Measurements from ENCODE around the gene MAP3K2. TPM values are rescaled to one million over a fixed set of nuclear protein-coding genes. Genes with fewer than 3 reads are reported as not detected.

The MAP3K2 gene
- total RNA-seq, 1 donor from 2014 or later, result 62.2 TPM

DNA sequence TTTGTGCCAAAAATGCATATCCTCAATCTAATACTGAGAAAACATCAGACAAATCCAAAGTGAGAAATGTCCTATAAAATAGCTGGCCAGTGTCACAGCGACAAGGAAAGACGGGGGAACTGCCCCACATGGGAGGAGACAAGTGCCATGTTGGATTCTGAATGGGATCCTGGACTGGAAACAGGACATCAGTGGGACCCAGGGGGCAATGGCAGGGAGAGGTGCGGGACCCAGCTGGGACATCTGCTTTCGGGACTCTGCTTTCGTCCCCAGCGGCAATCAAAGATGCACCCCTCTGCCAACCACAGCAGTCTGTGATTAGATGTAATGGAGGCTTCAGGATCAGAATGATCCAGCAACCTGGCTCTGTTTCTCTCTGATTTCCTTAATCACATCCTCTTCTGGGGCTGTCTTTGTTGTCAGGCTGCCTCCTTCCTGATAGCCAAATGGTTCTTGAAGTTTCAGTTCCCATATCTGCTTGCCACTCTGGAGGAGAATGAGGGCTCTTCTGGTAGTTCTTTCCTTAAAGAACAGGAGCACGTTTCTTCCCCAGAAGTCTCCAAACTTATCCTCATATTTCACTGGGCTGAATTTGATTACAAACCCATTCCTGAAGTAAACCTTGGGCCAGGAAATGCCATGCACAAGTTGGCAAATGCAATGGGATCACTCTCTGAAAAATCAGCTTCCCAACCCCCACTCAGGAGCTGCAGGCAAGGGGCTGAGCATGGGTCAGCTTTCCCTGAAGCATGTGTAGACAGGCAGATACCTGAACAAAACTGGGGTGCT is 16.9 kb upstream of the MAP3K2 start:
- Histone ChIP-seq H3K27me3 (ENCODE audit: insufficient read depth, low read length) (no peaks in the 10 kb centered on the region), H3K79me2 (ENCODE audit: insufficient read depth, low read length) (no peaks in the 10 kb centered on the region), H3K4me1 (ENCODE audit: insufficient read depth, low read length) (peaks cover 31% of the 10 kb centered on the region), H3K9me3 (ENCODE audit: insufficient read depth, low read depth, low read length) (no peaks in the 10 kb centered on the region), H3K9ac (ENCODE audit: low read length) (no peak overlapping the region), H3K27ac (ENCODE audit: low read depth, low read length) (no peak overlapping the region), H3K4me3 (ENCODE audit: insufficient read depth, low read depth, low read length) (no peak overlapping the region), H3K36me3 (ENCODE audit: insufficient read depth, low read length) (no peaks in the 10 kb centered on the region), H3K4me2 (ENCODE audit: low read length) (no peak overlapping the region), H4K20me1 (ENCODE audit: insufficient read depth, low read length) (no peaks in the 10 kb centered on the region), H2AFZ (ENCODE audit: low read depth, low read length) (no peak overlapping the region)
- no peak for TF ChIP-seq EZH2 (IDR thresholded peaks at IDR 0.05; ENCODE audit: insufficient read depth, low read length)
- TF ChIP-seq, protein P1, sequence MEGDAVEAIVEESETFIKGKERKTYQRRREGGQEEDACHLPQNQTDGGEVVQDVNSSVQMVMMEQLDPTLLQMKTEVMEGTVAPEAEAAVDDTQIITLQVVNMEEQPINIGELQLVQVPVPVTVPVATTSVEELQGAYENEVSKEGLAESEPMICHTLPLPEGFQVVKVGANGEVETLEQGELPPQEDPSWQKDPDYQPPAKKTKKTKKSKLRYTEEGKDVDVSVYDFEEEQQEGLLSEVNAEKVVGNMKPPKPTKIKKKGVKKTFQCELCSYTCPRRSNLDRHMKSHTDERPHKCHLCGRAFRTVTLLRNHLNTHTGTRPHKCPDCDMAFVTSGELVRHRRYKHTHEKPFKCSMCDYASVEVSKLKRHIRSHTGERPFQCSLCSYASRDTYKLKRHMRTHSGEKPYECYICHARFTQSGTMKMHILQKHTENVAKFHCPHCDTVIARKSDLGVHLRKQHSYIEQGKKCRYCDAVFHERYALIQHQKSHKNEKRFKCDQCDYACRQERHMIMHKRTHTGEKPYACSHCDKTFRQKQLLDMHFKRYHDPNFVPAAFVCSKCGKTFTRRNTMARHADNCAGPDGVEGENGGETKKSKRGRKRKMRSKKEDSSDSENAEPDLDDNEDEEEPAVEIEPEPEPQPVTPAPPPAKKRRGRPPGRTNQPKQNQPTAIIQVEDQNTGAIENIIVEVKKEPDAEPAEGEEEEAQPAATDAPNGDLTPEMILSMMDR (IDR thresholded peaks at IDR 0.05; ENCODE audit: insufficient read depth, low read depth, low read length), result no peak
- no peak overlapping the region for H3K27ac Mint-ChIP-seq (ENCODE audit: unreplicated experiment)
- FAIRE-seq (no peak), DNase-seq (ENCODE audit: low read depth) (no peak)
- no peaks in the 10 kb centered on the region for H3K36me3 Mint-ChIP-seq (ENCODE audit: low read depth, unreplicated experiment)
- H3K4me3 Mint-ChIP-seq (ENCODE audit: unreplicated experiment), result no peak overlapping the region
- H3K9me3 Mint-ChIP-seq (ENCODE audit: unreplicated experiment), result no peaks in the 10 kb centered on the region
- no peaks in the 10 kb centered on the region for H3K27me3 Mint-ChIP-seq (ENCODE audit: low read depth, unreplicated experiment)
- peaks cover 34% of the 10 kb centered on the region for H3K4me1 Mint-ChIP-seq (ENCODE audit: low read depth, unreplicated experiment)

DNA sequence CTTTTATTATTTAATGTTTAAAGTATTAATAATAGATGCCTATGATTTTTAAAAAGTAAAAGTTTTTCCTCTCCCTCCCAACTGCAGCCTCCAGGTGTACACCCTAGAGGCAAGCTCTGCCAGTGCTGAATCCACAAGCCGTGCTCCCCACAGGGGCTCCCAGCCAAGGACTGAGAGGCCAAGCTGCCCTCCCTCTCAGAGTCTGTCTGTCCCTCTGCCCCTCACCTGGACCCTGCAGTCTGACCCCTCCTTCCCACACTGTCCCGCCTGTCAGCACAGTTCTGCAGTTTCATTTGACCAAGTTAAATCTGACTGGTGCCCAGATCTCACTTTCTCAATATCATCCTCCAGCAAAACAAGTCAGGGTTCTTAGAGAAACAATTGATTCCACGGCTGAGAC is 15.7 kb upstream of the MAP3K2 start:
- Histone ChIP-seq H3K27me3 (ENCODE audit: insufficient read depth, low read length) (no peaks in the 10 kb centered on the region), H3K9me3 (ENCODE audit: insufficient read depth, low read depth, low read length) (no peaks in the 10 kb centered on the region), H3K27ac (ENCODE audit: low read depth, low read length) (no peak overlapping the region), H3K4me2 (ENCODE audit: low read length) (no peak overlapping the region), H4K20me1 (ENCODE audit: insufficient read depth, low read length) (no peaks in the 10 kb centered on the region), H3K4me1 (ENCODE audit: insufficient read depth, low read length) (peaks cover 27% of the 10 kb centered on the region), H2AFZ (ENCODE audit: low read depth, low read length) (no peak overlapping the region), H3K4me3 (ENCODE audit: insufficient read depth, low read depth, low read length) (no peak overlapping the region), H3K9ac (ENCODE audit: low read length) (no peak overlapping the region), H3K36me3 (ENCODE audit: insufficient read depth, low read length) (no peaks in the 10 kb centered on the region), H3K79me2 (ENCODE audit: insufficient read depth, low read length) (no peaks in the 10 kb centered on the region)
- H3K9me3 Mint-ChIP-seq (ENCODE audit: unreplicated experiment), result no peaks in the 10 kb centered on the region
- FAIRE-seq (no peak), DNase-seq (ENCODE audit: low read depth) (no peak)
- H3K36me3 Mint-ChIP-seq (ENCODE audit: low read depth, unreplicated experiment), result no peaks in the 10 kb centered on the region
- no peak overlapping the region for H3K27ac Mint-ChIP-seq (ENCODE audit: unreplicated experiment)
- peaks cover 39% of the 10 kb centered on the region for H3K4me1 Mint-ChIP-seq (ENCODE audit: low read depth, unreplicated experiment)
- no peak overlapping the region for H3K4me3 Mint-ChIP-seq (ENCODE audit: unreplicated experiment)
- TF ChIP-seq EZH2 (IDR thresholded peaks at IDR 0.05; ENCODE audit: insufficient read depth, low read length), result no peak
- TF ChIP-seq, protein P1 (IDR thresholded peaks at IDR 0.05; ENCODE audit: insufficient read depth, low read depth, low read length), result no peak
- no peaks in the 10 kb centered on the region for H3K27me3 Mint-ChIP-seq (ENCODE audit: low read depth, unreplicated experiment)
